Activated T-helper 1 cell treated with anti-CD3 and anti-CD28 coated beads, Interleukin-12 subunit alpha, Interleukin-12 subunit beta, Interleukin-2, Interleukin-4 antibody, amounts not matched to agents 30 ng/mL and 10 ng/mL and 1 ng/mL, durations not matched to agents 14 hours and 24 hours and 36 hours (primary cell): Measurements from ENCODE around the gene NCKAP1. TPM values are rescaled to one million over a fixed set of nuclear protein-coding genes. Genes with fewer than 3 reads are reported as not detected.

ENCODE experiments used
- DNase-seq: peaks from one replicate; pipeline ENCODE4 v3.0.0; 2021; ENCODE audit warnings: low spot score
- H3K27ac Mint-ChIP-seq: one replicate; pipeline ENCODE4 v1.8.0; 2021; ENCODE audit warnings: mild to moderate bottlenecking, mixed read lengths
- H3K27me3 Mint-ChIP-seq: one replicate; pipeline ENCODE4 v1.8.0; 2022; ENCODE audit warnings: mild to moderate bottlenecking, moderate library complexity, mixed read lengths; ENCODE audit not compliant: insufficient read depth
- H3K36me3 Mint-ChIP-seq: one replicate; pipeline ENCODE4 v1.8.0; 2021; ENCODE audit warnings: low read depth, mixed read lengths
- H3K4me1 Mint-ChIP-seq: one replicate; pipeline ENCODE4 v1.8.0; 2021; ENCODE audit warnings: low read depth, mixed read lengths
- H3K4me3 Mint-ChIP-seq: one replicate; pipeline ENCODE4 v1.8.0; 2021; ENCODE audit warnings: mild to moderate bottlenecking, moderate library complexity, mixed read lengths
- H3K9me3 Mint-ChIP-seq: one replicate; pipeline ENCODE4 v1.8.0; 2021; ENCODE audit warnings: mixed read lengths
- intact Hi-C: fragments of 100-400 bp; cut with micrococcal nuclease; formaldehyde crosslinking; loops from one replicate; pipeline ENCODE4 v1.15.1; 2024
- total RNA-seq: library from RNA; stranded (reverse); gene quantifications from 2 replicates; pipeline ENCODE4 v1.2.3, GENCODE V29; 2022

Gene NCKAP1, protein sequence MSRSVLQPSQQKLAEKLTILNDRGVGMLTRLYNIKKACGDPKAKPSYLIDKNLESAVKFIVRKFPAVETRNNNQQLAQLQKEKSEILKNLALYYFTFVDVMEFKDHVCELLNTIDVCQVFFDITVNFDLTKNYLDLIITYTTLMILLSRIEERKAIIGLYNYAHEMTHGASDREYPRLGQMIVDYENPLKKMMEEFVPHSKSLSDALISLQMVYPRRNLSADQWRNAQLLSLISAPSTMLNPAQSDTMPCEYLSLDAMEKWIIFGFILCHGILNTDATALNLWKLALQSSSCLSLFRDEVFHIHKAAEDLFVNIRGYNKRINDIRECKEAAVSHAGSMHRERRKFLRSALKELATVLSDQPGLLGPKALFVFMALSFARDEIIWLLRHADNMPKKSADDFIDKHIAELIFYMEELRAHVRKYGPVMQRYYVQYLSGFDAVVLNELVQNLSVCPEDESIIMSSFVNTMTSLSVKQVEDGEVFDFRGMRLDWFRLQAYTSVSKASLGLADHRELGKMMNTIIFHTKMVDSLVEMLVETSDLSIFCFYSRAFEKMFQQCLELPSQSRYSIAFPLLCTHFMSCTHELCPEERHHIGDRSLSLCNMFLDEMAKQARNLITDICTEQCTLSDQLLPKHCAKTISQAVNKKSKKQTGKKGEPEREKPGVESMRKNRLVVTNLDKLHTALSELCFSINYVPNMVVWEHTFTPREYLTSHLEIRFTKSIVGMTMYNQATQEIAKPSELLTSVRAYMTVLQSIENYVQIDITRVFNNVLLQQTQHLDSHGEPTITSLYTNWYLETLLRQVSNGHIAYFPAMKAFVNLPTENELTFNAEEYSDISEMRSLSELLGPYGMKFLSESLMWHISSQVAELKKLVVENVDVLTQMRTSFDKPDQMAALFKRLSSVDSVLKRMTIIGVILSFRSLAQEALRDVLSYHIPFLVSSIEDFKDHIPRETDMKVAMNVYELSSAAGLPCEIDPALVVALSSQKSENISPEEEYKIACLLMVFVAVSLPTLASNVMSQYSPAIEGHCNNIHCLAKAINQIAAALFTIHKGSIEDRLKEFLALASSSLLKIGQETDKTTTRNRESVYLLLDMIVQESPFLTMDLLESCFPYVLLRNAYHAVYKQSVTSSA
- total RNA-seq: 14.4 and 16.4 TPM in 2 replicates

DNA sequence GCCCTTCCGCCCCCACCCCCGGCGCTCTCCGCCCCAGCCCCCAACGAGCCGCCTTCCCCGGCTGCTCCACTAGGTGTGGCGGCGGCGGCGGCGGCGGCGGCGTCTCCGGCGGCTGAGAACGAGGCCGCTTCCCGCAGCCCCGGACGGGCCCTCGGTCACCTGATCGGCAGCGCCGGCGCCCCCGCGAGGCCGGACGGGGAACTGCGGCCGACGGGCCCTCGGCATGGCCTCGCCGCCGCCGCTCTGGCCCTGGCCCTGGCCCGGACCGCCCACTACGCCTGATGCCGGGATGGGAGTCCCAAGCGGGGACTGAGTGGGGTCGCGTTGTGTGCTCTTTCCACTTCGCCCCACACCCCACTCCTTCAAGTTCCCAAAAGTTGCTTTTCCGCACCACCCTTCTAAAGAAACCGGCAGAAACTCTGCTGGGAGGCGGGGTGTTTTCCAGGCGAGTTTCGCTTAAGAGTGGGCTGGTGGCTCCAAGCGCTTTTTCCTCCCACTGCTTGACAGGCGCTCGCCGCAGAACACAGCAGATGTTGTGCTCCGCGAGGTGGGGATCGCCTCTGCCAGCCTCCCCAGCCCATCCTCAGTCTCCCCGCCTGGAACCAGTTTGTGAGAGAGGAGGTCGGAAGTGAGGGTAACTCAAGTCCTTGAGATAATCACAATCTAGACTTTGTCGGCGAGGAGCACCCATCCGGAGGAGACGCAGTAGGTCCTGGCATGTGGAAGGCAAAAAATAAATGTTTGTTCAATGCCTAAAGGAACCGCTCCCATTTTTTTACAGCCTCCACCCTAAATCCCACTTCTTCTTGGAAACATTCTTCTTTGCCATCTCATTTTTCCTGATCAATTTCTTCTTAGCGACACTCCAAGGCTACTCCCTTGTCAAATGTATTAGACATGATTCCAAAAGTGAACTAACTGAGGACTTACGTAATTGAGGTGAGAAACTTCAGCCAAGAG, at the start of gene NCKAP1:
Gene NCKAP1, minus strand, starts transcription at position 117 of the 960 bp plus-strand sequence. CDS start 358 bp downstream, outside the sequence.
- Mint-ChIP-seq H3K27ac (peak within 1 kb of the TSS; percentile 69), H3K4me1 (peaks cover 28% of the 10 kb centered on the region), H3K9me3 (no peaks in the 10 kb centered on the region), H3K4me3 (peak within 1 kb of the TSS; percentile 83), H3K36me3 (peaks cover 4% of the 10 kb centered on the region), H3K27me3 (peaks cover 78% of the 10 kb centered on the region)
- DNase-seq: peak; percentile 82
- intact Hi-C loops: loop anchor here (1.0 to 2.0 kb wide), 4 partner anchors 40 to 322 kb away; partner anchors contain the start of genes DNAJC10, DUSP19 and NUP35

DNA sequence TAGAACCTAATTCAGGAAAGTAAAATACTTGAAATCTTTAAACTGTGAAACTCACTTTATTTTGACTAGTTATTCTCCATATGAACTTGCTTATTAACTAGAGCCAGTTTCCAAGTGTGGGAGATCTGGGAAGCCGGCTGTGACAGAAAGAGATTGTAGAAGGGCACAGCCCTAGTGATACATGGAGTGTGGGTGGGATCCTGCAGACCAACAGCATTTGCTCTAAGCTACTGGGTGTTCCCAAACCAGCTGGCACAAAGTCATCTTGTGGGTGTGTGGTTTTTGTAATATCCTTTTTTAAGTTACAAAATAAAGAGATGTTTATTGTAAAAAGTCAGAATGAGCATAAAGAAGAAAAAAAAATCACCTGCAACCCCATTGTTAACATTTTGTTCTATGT, 43.7 kb upstream of the NCKAP1 start:
- no peaks in the 10 kb centered on the region for H3K36me3 Mint-ChIP-seq
- no peak overlapping the region for H3K27ac Mint-ChIP-seq
- intact Hi-C loops: no loop called here
- no peak for DNase-seq
- peaks cover 7% of the 10 kb centered on the region for H3K27me3 Mint-ChIP-seq
- no peaks in the 10 kb centered on the region for H3K9me3 Mint-ChIP-seq
- no peak overlapping the region for H3K4me3 Mint-ChIP-seq
- peaks cover 15% of the 10 kb centered on the region for H3K4me1 Mint-ChIP-seq

DNA sequence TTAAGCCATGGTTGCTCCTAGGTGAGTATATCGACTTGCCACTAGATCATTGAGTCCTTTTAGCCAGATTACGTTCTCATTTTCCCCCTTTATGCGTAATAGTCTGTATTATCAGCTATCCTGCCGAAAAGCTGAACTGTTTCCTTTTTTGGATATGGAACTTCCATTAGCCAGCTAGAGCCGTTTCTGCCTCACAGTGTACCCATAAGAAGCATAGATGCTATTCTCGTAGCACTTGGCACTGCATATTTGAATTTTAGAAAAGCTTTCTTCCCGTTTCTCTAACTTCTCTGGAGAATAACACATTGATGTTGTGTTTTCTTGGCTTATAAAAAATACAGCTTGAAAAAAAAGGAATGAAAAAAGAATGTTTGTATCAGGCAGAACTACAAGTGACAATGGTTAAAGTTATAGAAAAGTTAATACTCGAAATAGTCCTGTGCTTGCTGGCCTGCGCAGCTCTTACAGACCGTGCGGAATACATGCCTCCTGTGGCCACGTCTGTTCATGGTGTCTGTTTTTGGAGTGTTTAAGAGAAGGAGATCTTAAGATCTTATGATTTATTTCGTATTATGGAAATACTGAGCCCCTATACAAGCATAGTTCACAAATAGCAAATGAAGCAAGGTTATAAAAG, 41.0 kb upstream of the NCKAP1 start:
- intact Hi-C loops: loop anchor here (5.0 to 10.0 kb wide), 2 partner anchors 362 to 1184 kb away; partner anchors contain the start of genes DNAJC10 and ITPRID2
- Mint-ChIP-seq H3K9me3 (no peaks in the 10 kb centered on the region), H3K36me3 (no peaks in the 10 kb centered on the region), H3K27ac (no peak overlapping the region), H3K4me3 (peak overlapping the region; percentile 91), H3K4me1 (peaks cover 15% of the 10 kb centered on the region), H3K27me3 (peaks cover 7% of the 10 kb centered on the region)
- no peak for DNase-seq

DNA sequence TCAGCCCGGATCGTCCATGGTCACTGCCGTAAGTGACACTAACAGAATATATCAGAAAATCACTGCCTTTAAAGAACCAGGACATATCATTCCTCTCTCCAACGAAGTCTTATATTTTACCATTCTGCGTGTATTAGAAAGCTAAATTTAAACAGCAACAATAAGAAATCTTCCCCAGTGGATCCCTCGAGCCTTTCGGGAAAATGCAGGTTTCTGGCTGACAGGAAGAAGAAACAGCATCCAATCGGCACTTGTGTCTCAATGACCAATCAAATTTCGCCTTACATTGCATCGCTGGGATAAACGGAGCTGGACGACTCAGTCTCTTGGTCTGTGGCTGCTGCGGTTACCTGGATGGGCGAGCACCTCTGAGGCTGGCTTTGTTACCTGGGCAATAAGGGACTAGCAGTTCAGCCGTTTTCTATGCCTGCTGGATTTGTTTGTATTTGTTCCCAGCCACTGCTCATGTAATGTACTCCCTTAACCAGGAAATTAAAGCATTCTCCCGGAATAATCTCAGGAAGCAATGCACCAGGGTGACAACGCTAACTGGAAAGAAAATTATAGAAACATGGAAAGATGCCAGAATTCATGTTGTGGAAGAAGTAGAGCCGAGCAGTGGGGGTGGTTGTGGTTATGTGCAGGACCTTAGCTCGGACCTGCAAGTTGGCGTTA, 40.3 kb upstream of the NCKAP1 start, which contains the start of gene DUSP19:
Gene DUSP19, plus strand, starts transcription at position 284 of the 675 bp plus-strand sequence. Its CDS starts 187 bp downstream, at position 471.
- intact Hi-C loops: loop anchor here (1.0 to 10.0 kb wide), 4 partner anchors 40 to 1184 kb away; partner anchors contain the start of genes DNAJC10, ITPRID2, NCKAP1 and NUP35
- Mint-ChIP-seq H3K9me3 (no peaks in the 10 kb centered on the region), H3K4me3 (peak within 1 kb of the TSS; percentile 91), H3K36me3 (no peaks in the 10 kb centered on the region), H3K27ac (peak within 1 kb of the TSS; percentile 41), H3K27me3 (peaks cover 7% of the 10 kb centered on the region), H3K4me1 (peaks cover 15% of the 10 kb centered on the region)
- DNase-seq: peak; percentile 78

DNA sequence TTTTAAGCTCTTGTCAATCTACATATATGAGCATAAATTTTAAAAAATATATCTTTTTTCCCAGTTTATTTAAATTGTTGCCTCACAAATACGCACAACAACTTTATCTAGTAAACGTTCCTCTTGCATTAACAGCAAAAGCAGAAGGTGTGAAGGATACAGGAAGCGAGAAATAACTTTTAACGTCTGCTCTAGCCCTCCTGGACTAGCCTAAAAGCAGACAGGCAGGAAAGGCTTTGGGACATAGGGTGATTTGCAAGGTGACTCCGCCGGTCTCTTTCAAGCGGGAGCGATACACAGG, 39.9 kb upstream of the NCKAP1 start:
- Mint-ChIP-seq H3K9me3 (no peaks in the 10 kb centered on the region), H3K36me3 (no peaks in the 10 kb centered on the region), H3K4me3 (peak overlapping the region; percentile 91), H3K27me3 (peaks cover 9% of the 10 kb centered on the region), H3K27ac (no peak overlapping the region), H3K4me1 (peaks cover 15% of the 10 kb centered on the region)
- intact Hi-C loops: loop anchor here (1.0 to 10.0 kb wide), 4 partner anchors 40 to 1183 kb away; partner anchors contain the start of genes DNAJC10, ITPRID2, NCKAP1 and NUP35
- DNase-seq: no peak

DNA sequence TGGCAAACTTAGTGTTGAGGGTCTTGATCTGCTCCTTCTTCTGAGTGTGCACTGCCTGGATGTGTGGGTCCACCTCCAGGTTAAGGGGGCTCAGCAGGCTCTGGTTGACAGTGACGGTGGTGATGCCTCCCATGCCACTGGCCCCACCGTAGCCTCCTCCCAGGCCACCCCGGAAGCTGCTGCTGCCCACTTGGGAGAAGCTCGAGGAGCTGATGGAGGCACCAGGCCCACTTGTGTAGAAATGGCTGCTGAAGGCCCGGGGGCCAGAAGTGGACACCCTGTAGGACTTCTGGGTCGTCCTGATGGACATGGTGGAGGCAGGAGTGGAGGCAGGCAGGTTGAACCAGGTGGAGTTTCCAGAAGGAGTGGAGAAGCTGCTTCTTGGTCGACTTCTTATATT, 33.9 kb upstream of the NCKAP1 start:
- H3K27me3 Mint-ChIP-seq: peaks cover 5% of the 10 kb centered on the region
- no peaks in the 10 kb centered on the region for H3K36me3 Mint-ChIP-seq
- H3K9me3 Mint-ChIP-seq: no peaks in the 10 kb centered on the region
- no peak overlapping the region for H3K4me3 Mint-ChIP-seq
- no peak for DNase-seq
- intact Hi-C loops: loop anchor here (10.0 kb wide), 1 partner anchor 1177 kb away; the partner anchor contains the start of gene ITPRID2
- no peak overlapping the region for H3K27ac Mint-ChIP-seq
- H3K4me1 Mint-ChIP-seq: no peaks in the 10 kb centered on the region

DNA sequence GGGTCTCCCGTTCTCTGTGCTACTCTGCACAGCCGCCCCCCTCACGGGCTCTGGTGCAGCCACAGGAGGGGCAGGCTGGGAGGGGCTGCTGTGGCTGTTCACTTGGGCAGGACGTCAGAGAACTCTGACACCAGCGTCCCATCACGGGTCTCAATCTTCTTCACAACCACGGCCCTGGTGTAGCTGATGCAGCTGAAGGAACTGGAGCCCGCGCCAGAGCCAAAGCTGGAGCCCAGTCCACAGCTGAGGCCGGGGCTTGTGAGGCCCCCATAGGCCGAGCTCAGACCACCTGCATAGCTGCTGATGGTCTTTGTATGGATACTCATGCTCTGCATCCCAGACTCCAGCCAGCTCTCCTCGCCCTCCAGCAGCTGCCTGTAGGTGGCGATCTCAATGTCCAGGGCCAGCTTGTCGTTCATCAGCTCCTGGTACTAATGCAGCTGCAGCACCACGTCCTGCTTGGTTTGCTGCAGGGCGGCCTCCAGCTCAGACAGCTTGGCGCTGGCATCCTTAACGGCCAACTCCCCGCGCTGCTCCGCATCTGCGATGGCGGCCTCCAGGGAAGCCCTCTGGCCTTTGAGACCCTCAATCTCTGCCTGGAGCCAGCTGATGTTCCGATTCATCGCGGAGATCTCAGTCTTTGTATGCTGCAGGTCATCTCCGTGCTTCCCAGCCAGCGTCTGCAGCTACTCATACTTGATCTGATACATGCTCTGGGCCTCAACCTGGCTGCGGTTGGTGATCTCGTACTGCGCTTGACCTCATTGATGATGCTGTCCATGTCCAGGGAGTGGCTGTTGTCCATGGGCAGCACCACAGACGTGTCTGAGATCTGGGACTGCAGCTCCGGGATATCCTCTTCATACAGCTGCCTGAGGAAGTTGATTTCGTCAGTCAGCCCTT, 32.9 kb upstream of the NCKAP1 start:
- no peaks in the 10 kb centered on the region for H3K36me3 Mint-ChIP-seq
- no peak overlapping the region for H3K4me3 Mint-ChIP-seq
- H3K9me3 Mint-ChIP-seq: no peaks in the 10 kb centered on the region
- peaks cover 9% of the 10 kb centered on the region for H3K27me3 Mint-ChIP-seq
- intact Hi-C loops: loop anchor here (10.0 kb wide), 1 partner anchor 1176 kb away; the partner anchor contains the start of gene ITPRID2
- DNase-seq: no peak
- H3K27ac Mint-ChIP-seq: no peak overlapping the region
- no peaks in the 10 kb centered on the region for H3K4me1 Mint-ChIP-seq

DNA sequence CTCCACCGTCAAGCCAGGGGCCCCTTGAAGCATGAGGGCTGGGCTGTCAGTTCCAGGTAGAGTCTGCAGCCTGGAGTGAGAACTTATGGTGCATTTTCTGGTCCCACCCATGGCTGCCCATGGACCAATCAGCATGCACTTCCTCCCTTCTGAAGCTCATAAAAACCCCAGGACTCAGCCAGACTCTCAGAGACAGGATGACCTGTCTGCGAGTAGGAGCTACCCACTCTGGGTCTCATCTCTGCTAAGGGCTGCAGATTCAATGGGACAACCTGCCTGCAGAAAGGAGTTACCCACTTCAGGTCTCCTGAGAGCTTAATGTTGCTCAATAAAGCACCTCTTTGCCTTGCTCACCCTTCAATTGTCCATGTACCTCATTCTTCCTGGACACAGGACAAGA, 30.9 kb upstream of the NCKAP1 start:
- Mint-ChIP-seq H3K36me3 (no peaks in the 10 kb centered on the region), H3K9me3 (no peaks in the 10 kb centered on the region), H3K4me1 (no peaks in the 10 kb centered on the region), H3K4me3 (no peak overlapping the region), H3K27ac (no peak overlapping the region), H3K27me3 (peaks cover 9% of the 10 kb centered on the region)
- no peak for DNase-seq
- intact Hi-C loops: no loop called here

DNA sequence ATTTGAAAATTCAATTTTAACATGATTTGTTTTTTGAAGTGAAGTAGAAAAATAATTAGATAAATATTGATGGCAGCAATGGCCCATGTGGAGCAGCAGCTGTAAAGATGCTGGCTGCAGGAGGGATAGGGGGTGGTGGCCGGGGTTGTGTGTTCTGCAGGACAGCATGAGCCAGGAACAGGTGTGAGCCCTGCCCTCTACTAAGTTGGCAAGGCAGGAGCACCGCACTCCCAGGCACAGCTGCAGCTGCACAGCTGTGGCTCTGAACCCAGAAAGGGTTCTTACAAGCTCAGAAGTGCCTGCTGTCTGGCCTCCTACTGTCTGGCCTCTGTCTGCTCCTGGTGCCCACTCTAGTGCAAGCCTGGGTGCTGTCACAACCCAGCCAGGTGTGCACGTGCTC, 30.3 kb upstream of the NCKAP1 start:
- DNase-seq: no peak
- Mint-ChIP-seq H3K36me3 (no peaks in the 10 kb centered on the region), H3K4me3 (no peak overlapping the region), H3K4me1 (no peaks in the 10 kb centered on the region), H3K9me3 (no peaks in the 10 kb centered on the region), H3K27ac (no peak overlapping the region), H3K27me3 (peaks cover 9% of the 10 kb centered on the region)
- intact Hi-C loops: no loop called here

DNA sequence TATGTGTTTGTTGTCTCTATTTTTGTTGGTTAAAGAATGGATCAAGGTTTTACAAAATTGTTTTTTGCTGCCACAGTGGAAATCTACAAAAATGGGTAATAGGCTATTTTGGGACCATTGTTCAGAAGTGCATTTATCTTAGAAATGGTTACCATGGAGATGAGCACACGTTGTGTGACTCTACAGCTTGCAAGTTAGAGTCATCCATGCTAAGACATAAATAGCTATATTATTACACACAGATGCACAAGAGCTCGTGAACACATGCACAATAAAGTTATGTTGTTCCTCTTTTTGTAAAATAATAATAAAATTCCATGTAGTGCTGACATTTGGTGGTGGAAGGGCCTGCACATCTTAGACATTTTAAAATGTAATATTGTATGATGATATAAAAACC, 24.8 kb upstream of the NCKAP1 start:
- no peaks in the 10 kb centered on the region for H3K36me3 Mint-ChIP-seq
- H3K27ac Mint-ChIP-seq: no peak overlapping the region
- peaks cover 6% of the 10 kb centered on the region for H3K4me1 Mint-ChIP-seq

More for the DNA sequence above, 24.8 kb upstream of the NCKAP1 start:
- no peak for DNase-seq
- Mint-ChIP-seq H3K27me3 (peaks cover 9% of the 10 kb centered on the region), H3K9me3 (no peaks in the 10 kb centered on the region), H3K4me3 (no peak overlapping the region)
- intact Hi-C loops: no loop called here
